GM23338 (cell line): Measurements from ENCODE around the gene SMC4. TPM values are rescaled to one million over a fixed set of nuclear protein-coding genes. Genes with fewer than 3 reads are reported as not detected.

Experiments used
- ATAC-seq: fragments of 200-7000 bp; cut with Tn5 transposase; 3 replicates; pipeline ENCODE4 v1.9.1; 2020
- DNase-seq: peaks from one replicate; pipeline ENCODE4 v3.0.0-alpha.2; 2015; ENCODE audit warnings: low spot score
- H2AFZ ChIP-seq: fragments of 200-600 bp; sonication (generic); 2 replicates; pipeline ENCODE4 v1.8.0; 2016; ENCODE audit warnings: antibody characterized with exemption, mild to moderate bottlenecking, moderate library complexity
- H3F3A ChIP-seq: fragments of 200-600 bp; sonication (generic); replicated peaks from 2 replicates; pipeline ENCODE4 v1.8.0; 2017; ENCODE audit warnings: antibody characterized with exemption, mixed run types, low read depth
- H3K27ac ChIP-seq: fragments of 200-600 bp; sonication (generic); 2 replicates; pipeline ENCODE4 v1.6.1; 2016; ENCODE audit warnings: low read depth
- H3K27me3 ChIP-seq: fragments of 200-600 bp; sonication (generic); 2 replicates; pipeline ENCODE4 v1.8.0; 2016; ENCODE audit warnings: mild to moderate bottlenecking, mixed run types, moderate library complexity; ENCODE audit not compliant: insufficient read depth
- H3K36me3 ChIP-seq: fragments of 200-600 bp; sonication (generic); 2 replicates; pipeline ENCODE4 v1.8.0; 2016; ENCODE audit warnings: mild to moderate bottlenecking; ENCODE audit not compliant: insufficient read depth
- H3K4me1 ChIP-seq: fragments of 200-600 bp; sonication (generic); 2 replicates; pipeline ENCODE4 v1.8.0; 2016; ENCODE audit warnings: mild to moderate bottlenecking, moderate library complexity; ENCODE audit not compliant: insufficient read depth
- H3K4me2 ChIP-seq: fragments of 200-600 bp; sonication (generic); 2 replicates; pipeline ENCODE4 v1.7.1; 2017; ENCODE audit warnings: mixed run types
- H3K4me3 ChIP-seq: fragments of 200-600 bp; sonication (generic); 2 replicates; pipeline ENCODE4 v1.6.1; 2016; ENCODE audit warnings: mixed run types
- H3K79me2 ChIP-seq: fragments of 200-600 bp; sonication (generic); replicated peaks from 2 replicates; pipeline ENCODE4 v1.8.0; 2017; ENCODE audit warnings: mild to moderate bottlenecking; ENCODE audit not compliant: insufficient read depth
- H3K9me2 ChIP-seq: fragments of 200-600 bp; sonication (generic); 2 replicates; pipeline ENCODE4 v1.8.0; 2017; ENCODE audit not compliant: insufficient read depth
- H4K20me1 ChIP-seq: fragments of 200-600 bp; sonication (generic); replicated peaks from 2 replicates; pipeline ENCODE4 v1.8.0; 2017; ENCODE audit warnings: mild to moderate bottlenecking; ENCODE audit not compliant: insufficient read depth
- H3K27ac Mint-ChIP-seq: 2 replicates; pipeline ENCODE4 v1.8.0; 2020; ENCODE audit warnings: inconsistent platforms, mild to moderate bottlenecking, moderate library complexity, mixed read lengths
- H3K27me3 Mint-ChIP-seq: 3 replicates; pipeline ENCODE4 v1.8.0; 2022; ENCODE audit warnings: low read depth, mild to moderate bottlenecking, moderate library complexity, mixed read lengths, inconsistent platforms; ENCODE audit not compliant: insufficient read depth, poor library complexity
- H3K36me3 Mint-ChIP-seq: 3 replicates; pipeline ENCODE4 v1.8.0; 2021; ENCODE audit warnings: low read depth, mild to moderate bottlenecking, inconsistent platforms, moderate library complexity, mixed read lengths
- H3K4me1 Mint-ChIP-seq: 3 replicates; pipeline ENCODE4 v1.8.0; 2020; ENCODE audit warnings: mild to moderate bottlenecking, inconsistent platforms, mixed read lengths
- H3K4me3 Mint-ChIP-seq: 3 replicates; pipeline ENCODE4 v1.8.0; 2021; ENCODE audit warnings: moderate library complexity, mild to moderate bottlenecking, inconsistent platforms, mixed read lengths
- H3K9me3 Mint-ChIP-seq: 3 replicates; pipeline ENCODE4 v1.8.0; 2020; ENCODE audit warnings: moderate library complexity, mild to moderate bottlenecking, inconsistent platforms, mixed read lengths
- CREB1 ChIP-seq: fragments of 250-450 bp; sonication (Bioruptor Pico); IDR thresholded peaks from 2 replicates; pipeline ENCODE4 v1.5.0; 2020; ENCODE audit warnings: low read depth, mild to moderate bottlenecking, moderate library complexity
- ETS1 ChIP-seq: IDR thresholded peaks from 2 replicates; pipeline ENCODE4 v1.6.1; 2016; ENCODE audit warnings: antibody characterized with exemption
- JUNB ChIP-seq: IDR thresholded peaks from one replicate; pipeline ENCODE4 v1.6.1; 2016; ENCODE audit warnings: antibody characterized with exemption; ENCODE audit not compliant: unreplicated experiment
- NANOG ChIP-seq: IDR thresholded peaks from 2 replicates; pipeline ENCODE4 v1.6.1; 2016; ENCODE audit warnings: antibody characterized with exemption, borderline replicate concordance
- REST ChIP-seq: IDR thresholded peaks from one replicate; pipeline ENCODE4 v1.6.1; 2018; ENCODE audit warnings: antibody characterized with exemption; ENCODE audit not compliant: unreplicated experiment
- STAT1 ChIP-seq: IDR thresholded peaks from one replicate; pipeline ENCODE4 v1.6.1; 2016; ENCODE audit warnings: antibody characterized with exemption; ENCODE audit not compliant: unreplicated experiment
- ZNF114 ChIP-seq: fragments of 250-450 bp; sonication (Bioruptor Pico); IDR thresholded peaks from 2 replicates; pipeline ENCODE4 v1.5.0; 2020; ENCODE audit warnings: mild to moderate bottlenecking, moderate library complexity
- ZNF331 ChIP-seq: fragments of 250-450 bp; sonication (Bioruptor Pico); IDR thresholded peaks from 2 replicates; pipeline ENCODE4 v1.5.0; 2020; ENCODE audit warnings: low read depth, mild to moderate bottlenecking, moderate library complexity
- ZNF462 ChIP-seq: fragments of 250-450 bp; sonication (Bioruptor Pico); IDR thresholded peaks from 2 replicates; pipeline ENCODE4 v1.5.0; 2020; ENCODE audit warnings: mild to moderate bottlenecking, moderate library complexity
- polyA plus RNA-seq: library from polyadenylated mRNA; unstranded; fragments of >200 nt; fragmentation: Nextera tagmentation; extraction: Ambion mirVana; gene quantifications from 2 replicates; pipeline ENCODE4 v1.2.1, GENCODE V29; 2016
- total RNA-seq: library from RNA; depleted of rRNA; stranded (reverse); fragments of >200 nt; shearing (Covaris generic); gene quantifications from 2 replicates; pipeline ENCODE4 v1.2.3, GENCODE V29; 2014

SMC4 gene
- total and polyA plus RNA-seq, 2 experiments from 2014 or later: 167 to 412 TPM

DNA sequence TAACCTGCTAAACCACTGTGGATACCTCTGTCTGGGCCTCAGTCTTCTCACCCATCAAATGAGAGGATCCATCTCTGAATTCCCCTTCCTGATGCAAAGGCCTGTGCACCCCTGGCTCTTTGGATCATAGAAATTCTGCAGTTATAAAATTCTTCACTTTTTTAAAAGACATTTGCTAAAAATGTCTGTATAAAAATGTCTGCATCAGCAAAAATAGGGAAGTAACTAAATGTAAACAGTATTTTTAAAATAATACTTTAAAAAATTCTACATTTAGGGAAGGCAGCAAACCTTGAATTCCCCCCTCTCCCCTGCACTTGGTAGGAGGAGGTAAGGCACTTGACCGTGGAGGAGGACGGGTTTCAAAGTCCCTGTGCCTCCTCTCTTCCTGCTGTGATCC is 75.7 kb downstream of the SMC4 start:
- Histone ChIP-seq H3K27me3 (no peaks in the 10 kb centered on the region), H3K36me3 (no peaks in the 10 kb centered on the region; the same call in 1 of the 2 replicates), H2AFZ (no peak overlapping the region), H3K4me2 (no peak overlapping the region), H3K4me1 (no peaks in the 10 kb centered on the region), H3K9me2 (0 out of 2 replicates have a peak, but pooled peaks cover 7% of the 10 kb centered on the region), H3F3A (no peaks in the 10 kb centered on the region), H3K4me3 (no peak overlapping the region), H3K27ac (no peak overlapping the region), H4K20me1 (no peaks in the 10 kb centered on the region), H3K79me2 (no peaks in the 10 kb centered on the region)
- H3K9me3 Mint-ChIP-seq: peaks cover 10% of the 10 kb centered on the region
- no peak for ATAC-seq
- no peak overlapping the region for H3K27ac Mint-ChIP-seq
- no peak for TF ChIP-seq JUNB
- no peak for TF ChIP-seq ZNF331 (CRISPR knock-in tag)
- no peak for TF ChIP-seq ETS1
- no peak for TF ChIP-seq ZNF462 (CRISPR knock-in tag)
- no peak for TF ChIP-seq CREB1 (CRISPR knock-in tag)
- TF ChIP-seq ZNF114 (CRISPR knock-in tag): no peak
- TF ChIP-seq NANOG: no peak
- TF ChIP-seq STAT1: no peak
- no peak for TF ChIP-seq REST
- H3K36me3 Mint-ChIP-seq: peaks cover 10% of the 10 kb centered on the region; the same call in 2 of the 3 replicates
- no peaks in the 10 kb centered on the region for H3K4me1 Mint-ChIP-seq
- peaks cover 5% of the 10 kb centered on the region for H3K27me3 Mint-ChIP-seq
- DNase-seq: no peak
- H3K4me3 Mint-ChIP-seq: no peak overlapping the region
